ENCODE data around the gene USP38.
"Not testable (repeated sequence)": the region's sequence is repeated elsewhere in the genome, so short reads cannot be mapped to it uniquely, and the experiment has no call there.

The USP38 gene

GRCh38 chr4:143234153-143234552 lies 49.4 kb downstream of the USP38 start:
- DNase-seq (no peak), ATAC-seq (replicated peaks) (no peak)
- Mint-ChIP-seq H3K9me3 (no peaks in the 10 kb centered on the region), H3K4me1 (ENCODE audit: low read depth in 2 of 2) (no peaks in the 10 kb centered on the region), H3K27ac (no peak overlapping the region), H3K36me3 (ENCODE audit: insufficient read depth) (no peaks in the 10 kb centered on the region), H3K27me3 (peaks cover 0 to 5% of the 10 kb centered on the region in 2 donors), H3K4me3 (no peak overlapping the region)

- H3K36me3 Mint-ChIP-seq (ENCODE audit: insufficient read depth); H3K27me3 Mint-ChIP-seq; H3K9me3 Mint-ChIP-seq; H3K4me1 Mint-ChIP-seq (ENCODE audit: low read depth in 2 of 2); ATAC-seq (replicated peaks); DNase-seq; H3K4me3 Mint-ChIP-seq; H3K27ac Mint-ChIP-seq: not testable (repeated sequence)
Measured at GRCh38 chr4:143237195-143237594, 52.5 kb downstream of the USP38 start.

GRCh38 chr4:143240939-143241679 lies 56.4 kb downstream of the USP38 start:
- H3K27ac Mint-ChIP-seq = no peak overlapping the region
- no peaks in the 10 kb centered on the region for H3K4me1 Mint-ChIP-seq (ENCODE audit: low read depth in 2 of 2)
- no peak overlapping the region for H3K4me3 Mint-ChIP-seq
- peaks cover 0 to under 1% of the 10 kb centered on the region in 2 donors for H3K27me3 Mint-ChIP-seq
- ATAC-seq (replicated peaks) = no peak
- no peak for DNase-seq
- no peaks in the 10 kb centered on the region for H3K9me3 Mint-ChIP-seq
- no peaks in the 10 kb centered on the region for H3K36me3 Mint-ChIP-seq (ENCODE audit: insufficient read depth)

GRCh38 chr4:143241892-143242291 lies 57.2 kb downstream of the USP38 start:
- H3K9me3 Mint-ChIP-seq = no peaks in the 10 kb centered on the region
- DNase-seq = no peak
- no peaks in the 10 kb centered on the region for H3K36me3 Mint-ChIP-seq (ENCODE audit: insufficient read depth)
- H3K4me1 Mint-ChIP-seq (ENCODE audit: low read depth in 2 of 2) = no peaks in the 10 kb centered on the region
- ATAC-seq (replicated peaks) = no peak
- H3K27me3 Mint-ChIP-seq = peaks cover 0 to 9% of the 10 kb centered on the region in 2 donors
- no peak overlapping the region for H3K27ac Mint-ChIP-seq
- H3K4me3 Mint-ChIP-seq = no peak overlapping the region

GRCh38 chr4:143243041-143243440 lies 58.3 kb downstream of the USP38 start:
- H3K9me3 Mint-ChIP-seq = no peaks in the 10 kb centered on the region
- DNase-seq (no peak), ATAC-seq (replicated peaks) (no peak)
- no peak overlapping the region for H3K4me3 Mint-ChIP-seq
- H3K27ac Mint-ChIP-seq = no peak overlapping the region
- no peaks in the 10 kb centered on the region for H3K4me1 Mint-ChIP-seq (ENCODE audit: low read depth in 2 of 2)
- no peaks in the 10 kb centered on the region for H3K36me3 Mint-ChIP-seq (ENCODE audit: insufficient read depth)
- H3K27me3 Mint-ChIP-seq = peaks cover 6 to 20% of the 10 kb centered on the region in 2 donors

GRCh38 chr4:143246977-143247376 lies 62.3 kb downstream of the USP38 start:
- Mint-ChIP-seq H3K4me3 (no peak overlapping the region), H3K9me3 (no peaks in the 10 kb centered on the region), H3K4me1 (ENCODE audit: low read depth in 2 of 2) (no peaks in the 10 kb centered on the region), H3K27me3 (peaks cover 13 to 43% of the 10 kb centered on the region in 2 donors), H3K36me3 (ENCODE audit: insufficient read depth) (no peaks in the 10 kb centered on the region), H3K27ac (no peak overlapping the region)
- ATAC-seq (replicated peaks) (no peak), DNase-seq (no peak)

GRCh38 chr4:143247866-143248265 lies 63.1 kb downstream of the USP38 start:
- no peak overlapping the region for H3K27ac Mint-ChIP-seq
- H3K9me3 Mint-ChIP-seq = no peaks in the 10 kb centered on the region
- no peaks in the 10 kb centered on the region for H3K36me3 Mint-ChIP-seq (ENCODE audit: insufficient read depth)
- no peak for ATAC-seq (replicated peaks)
- no peak overlapping the region for H3K4me3 Mint-ChIP-seq
- DNase-seq = no peak
- H3K4me1 Mint-ChIP-seq (ENCODE audit: low read depth in 2 of 2) = no peaks in the 10 kb centered on the region
- H3K27me3 Mint-ChIP-seq = peaks cover 18 to 43% of the 10 kb centered on the region in 2 donors

GRCh38 chr4:143248827-143249226 lies 64.1 kb downstream of the USP38 start:
- H3K36me3 Mint-ChIP-seq (ENCODE audit: insufficient read depth) = no peaks in the 10 kb centered on the region
- ATAC-seq (replicated peaks) (no peak), DNase-seq (no peak)
- H3K4me3 Mint-ChIP-seq = no peak overlapping the region
- no peaks in the 10 kb centered on the region for H3K9me3 Mint-ChIP-seq
- H3K27ac Mint-ChIP-seq = no peak overlapping the region
- no peaks in the 10 kb centered on the region for H3K4me1 Mint-ChIP-seq (ENCODE audit: low read depth in 2 of 2)
- peaks cover 19 to 46% of the 10 kb centered on the region in 2 donors for H3K27me3 Mint-ChIP-seq

GRCh38 chr4:143250617-143251016 lies 65.9 kb downstream of the USP38 start:
- Mint-ChIP-seq H3K36me3 (ENCODE audit: insufficient read depth) (no peaks in the 10 kb centered on the region), H3K27ac (no peak overlapping the region), H3K27me3 (peaks cover 28 to 55% of the 10 kb centered on the region in 2 donors), H3K4me3 (no peak overlapping the region), H3K4me1 (ENCODE audit: low read depth in 2 of 2) (no peaks in the 10 kb centered on the region), H3K9me3 (no peaks in the 10 kb centered on the region)
- ATAC-seq (replicated peaks) (no peak), DNase-seq (no peak)

- DNase-seq (no peak), ATAC-seq (replicated peaks) (no peak)
- Mint-ChIP-seq H3K36me3 (ENCODE audit: insufficient read depth) (no peaks in the 10 kb centered on the region), H3K4me3 (no peak overlapping the region), H3K9me3 (no peaks in the 10 kb centered on the region), H3K4me1 (ENCODE audit: low read depth in 2 of 2) (no peaks in the 10 kb centered on the region), H3K27ac (no peak overlapping the region), H3K27me3 (peaks cover 28 to 52% of the 10 kb centered on the region in 2 donors)
Measured at GRCh38 chr4:143251348-143251747, 66.6 kb downstream of the USP38 start.

- no peaks in the 10 kb centered on the region for H3K9me3 Mint-ChIP-seq
- no peak for DNase-seq
Measured at GRCh38 chr4:143251779-143252178, 67.1 kb downstream of the USP38 start.

GRCh38 chr4:143252478-143252877 lies 67.8 kb downstream of the USP38 start:
- peaks cover 28 to 41% of the 10 kb centered on the region in 2 donors for H3K27me3 Mint-ChIP-seq
- no peak for DNase-seq
- H3K27ac Mint-ChIP-seq = no peak overlapping the region
- H3K4me1 Mint-ChIP-seq (ENCODE audit: low read depth in 2 of 2) = no peaks in the 10 kb centered on the region
- no peak for ATAC-seq (replicated peaks)
- H3K4me3 Mint-ChIP-seq = no peak overlapping the region
- no peaks in the 10 kb centered on the region for H3K9me3 Mint-ChIP-seq
- H3K36me3 Mint-ChIP-seq (ENCODE audit: insufficient read depth) = no peaks in the 10 kb centered on the region

More at GRCh38 chr4:143251779-143252178, 67.1 kb downstream of the USP38 start:
- Mint-ChIP-seq H3K27me3 (peaks cover 28 to 48% of the 10 kb centered on the region in 2 donors), H3K4me3 (no peak overlapping the region), H3K27ac (no peak overlapping the region), H3K4me1 (ENCODE audit: low read depth in 2 of 2) (no peaks in the 10 kb centered on the region), H3K36me3 (ENCODE audit: insufficient read depth) (no peaks in the 10 kb centered on the region)
- ATAC-seq (replicated peaks) = no peak

GRCh38 chr4:143253166-143253565 lies 68.4 kb downstream of the USP38 start:
- Mint-ChIP-seq H3K9me3 (no peaks in the 10 kb centered on the region), H3K4me3 (no peak overlapping the region), H3K27me3 (peaks cover 21 to 34% of the 10 kb centered on the region in 2 donors), H3K27ac (no peak overlapping the region), H3K4me1 (ENCODE audit: low read depth in 2 of 2) (no peaks in the 10 kb centered on the region), H3K36me3 (ENCODE audit: insufficient read depth) (no peaks in the 10 kb centered on the region)
- DNase-seq (no peak), ATAC-seq (replicated peaks) (no peak)

- no peak overlapping the region for H3K27ac Mint-ChIP-seq
- DNase-seq (no peak), ATAC-seq (replicated peaks) (no peak)
- no peaks in the 10 kb centered on the region for H3K36me3 Mint-ChIP-seq (ENCODE audit: insufficient read depth)
- H3K4me3 Mint-ChIP-seq = no peak overlapping the region
- H3K27me3 Mint-ChIP-seq = peaks cover 15 to 19% of the 10 kb centered on the region in 2 donors
- H3K4me1 Mint-ChIP-seq (ENCODE audit: low read depth in 2 of 2) = no peaks in the 10 kb centered on the region
- H3K9me3 Mint-ChIP-seq = no peaks in the 10 kb centered on the region
Measured at GRCh38 chr4:143254491-143255226, 69.9 kb downstream of the USP38 start.

All from effector memory CD8-positive, alpha-beta T cell (primary cell).